NCI-H748 treated with DMSO at 0.1 percent for 48 hours (cell line): ENCODE results near the gene UXS1.
"Not testable (repeated sequence)": the region's sequence is repeated elsewhere in the genome, so short reads cannot be mapped to it uniquely, and the experiment has no call there.

Experiments
- DNase-seq: peaks from one replicate; lab custom pipeline; 2025; lab: John Stamatoyannopoulos, UW

Gene UXS1

DNA sequence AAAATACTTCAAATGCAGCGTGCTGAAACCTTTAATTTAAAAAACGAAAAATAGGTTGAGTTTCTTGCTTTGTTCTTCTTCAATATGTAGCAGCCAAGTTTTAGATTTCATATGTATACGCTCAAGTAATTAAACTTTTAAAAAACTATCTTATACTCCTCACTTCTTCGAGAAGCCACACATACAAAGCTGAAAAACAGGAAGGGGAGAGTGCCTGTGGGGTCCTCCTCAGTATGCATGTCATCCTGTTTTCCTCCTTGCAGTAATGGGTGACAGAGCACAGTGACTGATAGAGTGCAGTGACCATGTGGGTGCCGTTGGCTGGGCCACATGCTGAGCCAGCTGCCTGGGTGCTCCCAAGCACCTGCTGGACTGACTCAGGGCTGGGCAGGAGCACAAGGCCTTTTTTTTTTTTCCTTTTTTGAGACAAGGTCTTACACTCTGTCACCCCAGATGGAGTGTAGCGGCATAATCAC is 33.3 kb downstream of the UXS1 start:
- DNase-seq, result no peak

DNA sequence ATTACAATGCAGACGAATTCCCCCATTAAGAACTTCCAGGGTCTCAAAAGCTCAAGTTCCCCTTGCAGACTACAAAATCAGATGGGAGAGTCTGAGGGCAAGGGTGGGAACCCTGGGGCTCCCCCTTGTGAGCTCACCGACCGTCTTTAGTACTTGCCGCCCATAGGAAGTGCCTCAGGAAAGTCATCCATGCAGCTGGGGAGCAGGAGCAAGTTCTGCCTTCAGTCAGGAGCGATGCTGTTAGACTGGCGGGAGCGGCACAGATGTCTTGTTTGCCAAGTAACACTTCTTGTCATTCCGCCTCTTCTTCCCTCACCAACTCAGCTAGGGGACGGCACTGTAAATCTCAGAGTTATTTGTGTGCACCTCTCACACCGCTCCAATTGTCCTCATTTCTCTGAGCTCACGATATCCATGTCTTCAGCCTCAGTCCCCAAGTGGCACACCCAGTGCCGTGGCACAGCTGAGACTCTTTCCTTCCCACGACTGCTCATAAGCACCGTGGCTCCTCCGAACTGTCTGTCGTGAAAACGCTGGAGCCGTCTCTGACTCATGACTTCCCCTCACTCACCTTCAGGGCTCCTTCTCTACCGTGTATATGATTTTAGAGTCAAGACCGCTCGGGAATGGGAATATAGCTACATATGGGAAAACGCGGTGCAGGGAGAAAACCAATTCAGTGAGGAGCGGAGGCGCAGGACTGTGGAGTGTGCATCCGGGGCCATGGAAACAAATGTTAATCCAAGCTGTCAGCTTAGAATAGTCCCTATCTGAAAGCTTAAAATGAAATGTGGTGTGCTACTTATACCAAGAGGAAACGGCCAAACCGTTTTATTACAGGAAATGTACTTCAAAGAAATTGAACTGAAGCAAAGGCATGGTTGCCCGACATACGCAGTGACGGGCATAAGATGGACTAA is 34.0 kb downstream of the UXS1 start:
- DNase-seq, result no peak

DNA sequence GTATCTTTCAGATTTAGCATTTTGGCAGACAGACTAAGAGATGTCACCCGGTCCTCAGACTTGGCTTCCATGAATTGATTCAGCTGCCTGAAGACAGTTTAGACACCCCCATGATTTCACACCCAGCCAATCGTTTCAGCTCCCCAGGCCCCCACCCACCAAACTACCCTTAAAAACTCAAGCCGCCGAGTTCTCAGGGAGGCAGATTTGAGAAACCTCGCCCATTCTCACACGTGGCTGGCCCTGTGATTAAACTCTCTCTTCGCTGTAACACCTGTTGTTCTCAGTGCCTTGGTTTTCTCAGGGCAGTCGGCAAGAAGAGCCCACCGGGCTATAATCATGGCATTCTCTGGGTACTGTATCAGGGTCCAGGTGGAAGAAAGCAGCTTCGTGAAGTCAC is 35.2 kb downstream of the UXS1 start:
- no peak for DNase-seq

DNA sequence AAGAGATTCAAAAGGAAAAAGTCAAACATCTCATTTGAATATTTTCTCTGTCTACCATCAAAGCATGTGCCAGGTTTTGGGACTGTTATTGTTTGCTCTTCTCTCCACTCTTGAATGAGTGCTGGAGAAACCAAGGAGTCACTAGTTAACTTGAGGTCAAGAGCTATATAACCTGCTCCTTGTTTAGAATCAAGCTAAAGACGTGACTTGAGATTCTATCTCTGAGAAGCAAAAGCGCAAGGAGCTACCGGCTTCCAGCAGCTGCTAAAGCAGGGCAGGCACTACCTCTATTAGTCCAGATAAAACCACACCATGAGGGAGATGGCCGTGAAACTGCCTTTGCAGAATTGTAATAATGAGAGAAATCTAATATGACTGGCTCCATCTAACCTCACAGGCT is 36.0 kb downstream of the UXS1 start:
- DNase-seq, result no peak

DNA sequence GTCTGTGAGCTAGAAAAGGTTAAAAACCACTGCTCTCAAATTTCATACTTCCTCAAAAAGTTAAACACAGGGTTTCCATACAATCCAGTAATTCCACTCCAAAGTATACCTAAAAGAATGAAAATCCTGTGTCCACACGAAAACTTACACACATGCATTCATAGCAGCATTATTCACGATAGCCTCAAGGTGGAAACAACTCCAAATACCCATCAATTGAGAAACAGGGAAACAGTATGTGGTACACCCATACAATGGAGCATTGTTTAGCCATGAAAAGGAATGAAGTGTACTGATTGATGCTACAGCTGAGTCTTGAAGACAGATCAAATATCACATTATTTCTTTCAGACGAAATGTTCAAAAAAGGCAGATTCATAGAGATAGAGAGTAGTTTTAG is 36.7 kb downstream of the UXS1 start:
- no peak for DNase-seq

DNA sequence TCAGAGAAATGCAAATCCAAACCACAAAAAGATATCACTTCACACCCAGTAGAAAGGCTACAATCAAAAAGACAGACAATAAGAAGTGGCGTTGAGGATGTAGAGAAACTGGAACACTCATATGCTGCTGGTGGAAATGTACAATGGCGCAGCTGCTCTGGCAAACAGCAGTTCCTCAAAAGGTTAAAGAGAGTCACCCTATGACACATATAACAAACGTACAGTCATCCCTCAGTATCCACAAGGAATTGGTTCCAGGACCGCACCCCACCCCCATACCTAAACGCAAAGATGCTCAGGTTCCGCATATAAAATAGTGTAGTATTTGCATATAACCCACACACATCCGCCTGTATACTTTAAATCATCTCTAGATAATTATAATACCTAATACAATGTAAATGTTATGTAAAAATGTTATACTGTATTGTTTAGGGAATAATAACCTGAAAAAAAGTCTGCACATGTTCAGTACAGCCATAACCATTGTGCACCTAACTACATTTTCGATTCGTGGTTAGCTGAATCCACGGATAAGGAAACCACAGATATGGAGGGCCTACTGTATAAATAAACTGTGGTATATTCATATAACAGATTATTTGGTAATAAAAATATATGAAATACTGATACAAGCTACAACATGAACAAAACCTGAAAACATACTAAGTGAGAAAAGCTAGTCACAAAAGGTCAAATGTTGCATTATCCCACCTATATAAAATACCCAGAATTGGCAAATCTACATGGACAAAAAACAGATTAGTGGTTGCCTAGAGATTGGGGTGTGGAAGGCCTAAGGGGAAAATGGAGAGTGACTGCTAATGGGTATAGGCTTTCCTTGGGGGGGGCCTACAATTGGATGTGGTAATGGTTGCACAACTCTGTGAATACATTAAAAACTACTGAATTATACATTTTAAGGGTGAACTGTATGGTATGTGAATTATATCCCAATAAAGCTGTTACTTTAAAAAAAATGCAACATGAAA is 37.5 kb downstream of the UXS1 start:
- no peak for DNase-seq

DNA sequence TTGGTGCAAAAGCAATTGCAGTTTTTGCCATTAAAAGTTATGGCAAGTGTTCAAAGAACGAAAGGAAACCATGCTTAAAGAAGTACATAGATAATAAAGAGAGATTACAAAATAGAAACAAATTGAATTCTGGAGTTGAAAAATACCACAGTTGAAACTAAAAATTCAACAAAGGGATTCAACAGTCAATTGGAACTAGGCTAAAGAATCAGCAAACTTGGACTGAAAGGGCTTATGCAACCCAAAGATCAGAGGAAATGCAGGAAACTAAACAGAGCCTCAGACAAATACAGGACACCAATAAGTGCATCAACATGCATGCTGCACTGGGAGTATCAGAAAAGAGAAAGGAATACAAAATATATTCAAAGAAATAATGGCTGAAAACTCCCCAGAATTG is 40.3 kb downstream of the UXS1 start:
- DNase-seq, result no peak

DNA sequence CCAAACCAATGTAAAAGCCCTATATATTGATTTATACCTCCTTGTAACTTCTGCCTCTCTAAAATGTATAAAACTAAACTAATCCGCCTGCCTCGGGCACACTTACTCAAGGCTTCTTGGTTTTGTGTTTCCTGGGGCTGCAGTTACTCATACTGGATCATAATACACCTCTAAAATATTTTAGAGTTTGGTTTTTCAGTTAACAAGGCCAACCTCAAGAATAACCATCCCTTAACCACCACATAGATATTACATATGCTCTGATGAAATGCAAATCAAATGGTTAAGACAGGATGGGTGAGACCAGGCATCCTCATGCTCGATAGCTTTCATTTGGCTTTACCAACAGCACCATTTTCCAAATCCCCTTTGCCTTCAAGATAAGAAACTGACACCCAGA is 46.4 kb downstream of the UXS1 start:
- DNase-seq, result no peak

DNA sequence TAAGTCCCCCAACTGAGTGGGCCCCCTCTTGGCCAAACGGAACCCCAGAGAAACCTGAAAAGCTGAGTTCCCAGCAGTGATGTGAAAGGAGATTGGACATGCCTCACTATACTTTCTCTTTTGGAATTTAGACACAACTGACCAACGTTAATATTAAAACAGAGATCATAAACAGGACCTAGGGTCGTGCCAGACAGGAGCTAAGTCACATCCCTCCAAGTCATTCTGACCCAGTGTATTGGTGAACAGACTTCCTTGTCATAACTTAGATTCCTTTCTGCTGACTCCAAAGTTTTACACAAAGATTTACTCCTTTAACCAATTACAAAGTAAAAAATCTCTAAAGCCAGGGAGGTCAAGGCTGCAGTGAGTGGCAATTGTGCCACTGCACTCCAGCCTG is 46.9 kb downstream of the UXS1 start:
- no peak for DNase-seq

DNA sequence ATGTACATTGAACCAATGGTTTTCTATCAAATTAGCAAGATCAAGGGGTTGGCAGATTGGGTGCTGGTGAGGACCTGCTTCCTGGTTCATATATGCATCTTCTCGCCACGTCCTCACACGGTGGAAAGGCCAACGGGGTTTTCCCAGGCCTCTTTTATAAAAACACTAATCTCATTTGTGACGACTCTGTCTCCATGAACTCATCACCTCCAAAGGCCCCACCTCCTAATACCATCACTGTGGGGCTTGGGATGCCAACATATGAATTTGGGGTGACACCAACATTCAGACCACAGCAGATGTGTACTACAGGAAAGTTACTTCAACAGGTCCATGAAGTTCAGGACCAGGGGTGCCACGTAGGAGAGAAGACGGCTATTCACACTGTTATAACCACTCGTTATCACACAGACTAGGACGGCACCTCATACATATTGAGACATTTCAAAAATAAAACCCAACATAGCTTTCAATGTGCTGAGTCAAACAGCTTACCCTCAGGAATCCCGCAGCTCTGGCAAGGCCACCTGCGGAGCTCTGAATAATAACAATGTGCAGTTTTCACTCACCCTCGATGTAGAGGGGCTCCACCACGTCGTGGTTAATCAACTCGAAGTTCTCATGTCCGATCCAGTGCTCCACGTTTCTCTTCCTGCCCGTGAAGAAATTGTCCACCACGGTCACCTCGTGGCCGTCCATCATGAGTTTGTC is 49.3 kb downstream of the UXS1 start:
- DNase-seq, result no peak

DNA sequence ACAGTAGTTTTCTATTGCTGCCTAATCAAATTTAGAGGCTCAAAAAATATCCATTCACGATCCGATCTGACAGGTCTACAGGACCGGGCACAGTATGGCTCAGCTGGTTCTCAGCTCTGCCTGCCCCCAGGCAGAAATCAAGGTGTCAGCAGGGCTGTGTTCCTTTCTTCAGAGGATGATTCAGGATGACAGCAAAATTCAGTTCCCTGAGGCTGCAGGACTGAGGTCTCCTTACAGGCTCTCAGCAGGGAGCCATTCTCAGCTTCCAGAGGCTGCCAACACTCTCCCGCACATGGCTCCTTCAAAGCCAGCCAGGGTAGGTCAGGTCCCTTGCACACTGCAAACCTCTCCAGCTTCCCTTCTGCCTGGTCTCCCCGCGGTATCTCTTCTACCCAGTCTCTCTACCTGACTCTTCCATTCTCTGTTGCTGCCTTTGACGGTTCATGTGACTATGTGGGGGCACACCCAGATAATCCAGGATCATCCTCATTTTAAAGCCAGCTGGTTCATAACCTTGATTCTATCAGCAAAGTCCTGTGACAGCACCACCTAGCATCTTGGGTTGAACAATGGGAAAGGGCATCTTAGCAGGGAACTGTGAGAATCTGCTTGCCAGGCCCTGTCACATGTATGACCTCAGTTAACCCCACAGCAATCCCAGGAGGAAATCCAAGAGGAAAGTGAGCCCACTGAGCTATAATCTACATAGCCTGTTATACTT is 50.4 kb downstream of the UXS1 start:
- DNase-seq, result no peak

DNA sequence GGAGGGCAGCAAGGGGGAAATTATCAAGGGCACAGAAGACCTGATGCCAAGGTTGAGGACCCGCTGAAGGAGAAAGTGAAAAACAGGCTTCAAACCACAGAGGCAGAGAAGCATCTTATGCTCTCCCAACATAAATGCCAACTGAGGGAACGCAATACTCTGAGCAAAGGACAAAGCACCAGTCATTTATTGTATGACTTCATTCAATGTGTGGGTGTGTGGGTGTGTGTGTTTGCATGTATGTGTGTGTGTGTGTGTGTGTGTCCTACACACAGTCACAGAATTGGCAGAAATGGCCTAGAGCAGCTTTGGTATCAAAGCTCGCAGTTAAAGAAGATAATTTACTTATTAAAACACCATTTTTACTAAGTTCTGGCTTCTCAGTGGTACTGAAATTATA is 51.4 kb downstream of the UXS1 start:
- no peak for DNase-seq

DNA sequence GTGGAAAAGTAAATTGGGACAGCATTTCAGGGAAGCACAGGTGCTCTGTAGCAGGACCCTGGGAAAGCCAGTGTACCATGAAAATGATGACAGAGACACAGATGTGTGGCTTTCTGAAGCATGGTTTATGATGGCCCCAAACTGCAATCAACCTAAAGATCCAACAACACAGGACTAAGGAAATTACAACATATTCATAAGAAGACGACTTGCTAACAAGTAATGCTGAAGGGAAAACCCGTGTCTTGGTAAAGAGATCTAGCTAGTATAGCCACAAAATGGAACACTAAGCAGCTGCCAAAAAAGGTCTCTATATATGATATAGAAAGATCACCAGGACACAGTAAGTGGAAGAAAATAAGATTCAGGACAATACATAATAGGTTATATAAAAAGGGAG is 53.2 kb downstream of the UXS1 start:
- no peak for DNase-seq

DNA sequence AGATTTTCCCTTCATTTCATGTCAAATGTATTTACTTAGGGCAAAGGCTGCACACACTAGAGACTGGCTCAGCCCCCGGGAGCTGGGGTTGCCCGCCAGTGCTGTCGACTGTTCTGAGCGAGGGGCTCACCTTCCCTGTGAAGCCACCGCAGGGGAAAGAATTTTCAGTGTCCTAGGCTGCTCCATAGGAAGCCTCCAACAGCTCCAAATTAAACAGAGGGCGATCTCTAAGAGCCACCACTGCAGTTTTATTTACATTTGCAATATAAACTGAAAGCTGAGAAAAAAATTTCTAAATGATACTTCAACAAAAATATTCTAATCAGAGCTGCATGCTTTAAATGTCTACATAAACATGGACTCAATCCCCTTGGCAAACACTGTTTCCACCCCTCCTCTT is 54.0 kb downstream of the UXS1 start:
- DNase-seq, result no peak

DNA sequence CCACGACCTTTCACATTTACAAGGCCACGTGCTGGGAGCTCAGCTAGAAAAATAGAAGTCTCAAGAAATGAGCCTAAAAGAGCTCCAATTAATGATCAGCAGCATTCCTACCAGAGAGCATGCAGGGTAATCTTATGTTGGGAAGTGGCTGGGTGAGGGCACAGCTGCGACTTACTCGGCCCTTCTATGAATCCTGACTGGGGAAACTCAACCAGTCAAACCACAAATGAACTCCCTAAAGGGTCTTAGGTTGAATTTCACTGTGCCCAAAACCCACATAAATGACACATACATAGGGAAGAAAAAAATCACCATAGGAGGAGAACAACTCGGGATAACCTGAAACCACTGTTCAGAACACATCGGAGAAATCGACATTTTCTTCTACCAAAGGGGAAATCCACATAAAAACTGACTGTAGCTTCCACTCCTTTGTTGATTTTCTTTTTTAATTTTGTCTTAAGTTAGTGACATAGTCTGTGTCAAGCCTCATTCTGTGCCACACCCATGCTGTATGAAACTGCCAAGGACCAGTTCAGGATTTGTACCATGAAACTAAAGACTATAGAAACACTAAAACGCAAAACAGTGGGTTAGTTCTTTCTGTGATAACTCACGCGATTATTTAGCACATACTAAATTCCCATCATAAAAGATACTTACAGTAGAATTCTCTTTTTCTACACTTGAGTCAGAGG is 54.7 kb downstream of the UXS1 start:
- DNase-seq, result no peak

DNA sequence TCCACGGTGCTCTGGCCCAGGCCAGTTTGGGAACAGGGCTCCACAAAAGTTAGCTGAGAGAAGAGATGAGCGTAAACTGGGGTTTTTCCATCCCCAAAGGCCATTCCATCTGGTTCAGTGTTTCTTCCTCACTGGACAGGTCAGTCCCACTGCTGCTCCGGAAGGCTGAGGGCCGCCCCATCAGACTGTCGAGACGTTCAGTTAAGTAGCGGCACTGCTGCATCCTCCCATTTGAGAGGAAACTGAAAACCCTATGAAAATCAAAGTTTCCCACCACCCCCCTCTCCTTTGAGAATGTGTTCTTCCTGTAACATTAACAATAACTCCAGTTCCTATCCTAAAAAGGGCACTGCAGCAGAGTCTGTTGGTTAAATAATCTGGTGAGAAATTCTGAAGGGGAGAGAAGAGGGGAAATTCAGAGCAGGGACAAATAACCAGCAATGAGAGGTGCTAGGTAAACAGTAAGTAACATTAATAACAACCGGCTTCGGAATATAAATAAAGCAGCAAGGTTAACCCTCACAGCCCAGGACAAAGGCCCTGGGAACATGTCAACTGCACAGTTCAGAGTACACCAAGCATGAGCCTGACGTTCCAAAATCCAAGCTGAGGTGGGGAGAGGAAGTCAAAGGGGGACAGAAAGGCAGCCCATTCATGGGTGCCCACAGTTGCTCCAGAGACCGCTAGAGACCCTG is 55.4 kb downstream of the UXS1 start:
- DNase-seq, result no peak

DNA sequence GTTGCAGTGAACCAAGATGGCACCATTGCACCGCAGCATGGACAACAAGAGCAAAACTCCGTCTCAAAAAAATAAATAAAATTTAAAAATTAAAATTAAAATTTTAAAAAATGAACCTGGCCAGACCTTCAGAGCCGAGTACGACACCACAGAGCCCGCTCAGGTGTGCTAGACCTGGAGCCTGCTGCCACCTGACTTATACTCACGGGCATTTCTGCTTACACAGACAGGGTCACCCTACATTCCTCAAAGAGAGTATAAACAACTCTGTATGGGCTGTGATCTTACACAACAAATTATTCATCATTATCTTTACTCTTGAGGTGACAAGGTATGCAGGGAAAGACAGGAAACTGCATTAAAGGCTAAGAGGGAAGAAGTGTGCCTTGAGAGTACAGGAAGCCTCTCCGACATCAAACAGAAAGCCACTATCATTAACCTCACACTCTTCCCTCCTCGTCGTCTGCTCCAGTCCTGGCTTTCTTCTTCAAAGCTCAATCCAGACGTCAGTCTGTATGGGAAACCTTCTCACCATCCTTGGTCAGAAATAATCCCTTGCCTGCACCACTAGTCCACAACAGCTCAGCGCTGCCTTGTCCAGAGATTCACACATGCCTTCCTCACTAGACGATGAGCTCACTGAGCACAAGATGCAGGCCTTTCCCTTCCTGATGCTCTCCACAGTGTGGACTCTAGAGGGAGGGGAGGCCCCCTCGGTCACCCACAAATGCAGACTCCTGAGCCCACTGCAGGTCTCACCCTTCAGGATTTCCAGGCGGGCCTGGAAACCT is 56.2 kb downstream of the UXS1 start:
- no peak for DNase-seq

DNA sequence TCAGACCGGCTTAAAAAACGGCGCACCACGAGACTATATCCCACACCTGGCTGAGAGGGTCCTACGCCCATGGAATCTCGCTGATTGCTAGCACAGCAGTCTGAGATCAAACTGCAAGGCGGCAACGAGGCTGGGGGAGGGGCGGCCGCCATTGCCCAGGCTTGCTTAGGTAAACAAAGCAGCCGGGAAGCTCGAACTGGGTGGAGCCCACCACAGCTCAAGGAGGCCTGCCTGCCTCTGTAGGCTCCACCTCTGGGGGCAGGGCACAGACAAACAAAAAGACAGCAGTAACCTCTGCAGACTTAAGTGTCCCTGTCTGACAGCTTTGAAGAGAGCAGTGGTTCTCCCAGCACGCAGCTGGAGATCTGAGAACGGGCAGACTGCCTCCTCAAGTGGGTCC is 62.9 kb downstream of the UXS1 start:
- not testable (repeated sequence) for DNase-seq

DNA sequence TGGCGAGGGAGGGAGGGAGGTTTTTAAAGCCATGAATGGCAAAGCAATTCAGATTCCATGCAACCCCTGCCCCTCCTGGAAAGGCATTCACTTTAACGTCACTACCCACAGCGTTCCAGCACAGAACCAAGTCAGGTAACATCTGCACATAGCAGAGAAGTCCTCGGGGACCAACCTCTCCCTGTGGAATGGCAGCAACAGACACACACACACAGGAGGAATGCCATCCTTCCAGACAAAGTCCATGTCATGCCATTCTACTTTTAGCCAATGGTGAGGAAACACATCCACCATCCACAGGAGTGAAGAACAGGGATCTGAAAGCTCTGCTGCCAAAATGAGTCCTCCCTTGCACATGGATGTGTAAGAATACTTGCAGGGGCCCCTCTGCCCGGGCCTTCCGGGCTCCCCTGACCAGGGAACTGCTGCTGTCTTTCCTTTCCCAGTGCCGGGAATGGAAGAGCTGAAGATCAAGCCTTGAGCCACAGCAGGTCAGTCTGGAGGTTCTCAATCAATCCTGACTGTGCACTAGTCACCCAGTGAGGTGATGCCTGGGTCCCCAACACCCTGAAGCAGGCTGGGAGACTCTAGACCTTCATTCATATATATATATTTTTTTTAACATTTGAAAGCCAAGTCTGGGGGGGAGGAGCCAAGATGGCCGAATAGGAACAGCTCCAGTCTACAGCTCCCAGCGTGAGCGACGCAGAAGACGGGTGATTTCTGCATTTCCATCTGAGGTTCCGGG is 63.7 kb downstream of the UXS1 start:
- no peak for DNase-seq
